HG02981 (cell line): ENCODE data around the gene FKBP9.
A peak's percentile ranks its signal among the peaks of the same experiment; 100 is the strongest.

ENCODE experiments used
- ATAC-seq: cut with Tn5 transposase; IDR thresholded peaks from one replicate; pipeline ENCODE4 v1.9.1; 2021; ENCODE audit warnings: mild to moderate bottlenecking, moderate library complexity; ENCODE audit not compliant: unreplicated experiment

FKBP9 gene

GRCh38 chr7:33054261-33054964, 97.2 kb downstream of the FKBP9 start:
- peak; percentile 51 for ATAC-seq

- no peak for ATAC-seq
These were observed 97.9 kb downstream of the FKBP9 start for GRCh38 chr7:33055158-33055557.
